ENCODE data around the gene TTK.
"Not testable (repeated sequence)": the region's sequence is repeated elsewhere in the genome, so short reads cannot be mapped to it uniquely, and the experiment has no call there.

Gene TTK

GRCh38 chr6:80021591-80021990 lies 17.1 kb downstream of the TTK start:
- DNase-seq (ENCODE audit: low spot score), result no peak

- no peak for DNase-seq (ENCODE audit: low spot score)
These were observed 18.4 kb downstream of the TTK start for GRCh38 chr6:80022803-80023202.

GRCh38 chr6:80028589-80028988 lies 24.1 kb downstream of the TTK start:
- no peak for DNase-seq (ENCODE audit: low spot score)

GRCh38 chr6:80029470-80029869 lies 25.0 kb downstream of the TTK start:
- no peak for DNase-seq (ENCODE audit: low spot score)

- DNase-seq (ENCODE audit: low spot score), result not testable (repeated sequence)
These were observed 43.8 kb downstream of the TTK start for GRCh38 chr6:80048220-80048619.

- no peak for DNase-seq (ENCODE audit: low spot score)
These were observed 56.3 kb downstream of the TTK start for GRCh38 chr6:80060774-80061173.

GRCh38 chr6:80068146-80068545 lies 63.7 kb downstream of the TTK start:
- not testable (repeated sequence) for DNase-seq (ENCODE audit: low spot score)

- DNase-seq (ENCODE audit: low spot score), result not testable (repeated sequence)
These were observed 66.0 kb downstream of the TTK start for GRCh38 chr6:80070431-80070830.

- no peak for DNase-seq (ENCODE audit: low spot score)
These were observed 72.6 kb downstream of the TTK start for GRCh38 chr6:80077067-80077466.

GRCh38 chr6:80088637-80089036 lies 84.2 kb downstream of the TTK start:
- no peak for DNase-seq (ENCODE audit: low spot score)

- no peak for DNase-seq (ENCODE audit: low spot score)
These were observed 87.1 kb downstream of the TTK start for GRCh38 chr6:80091506-80091905.
